Left lobe of liver (tissue), 2 donors: ENCODE results near the gene MRPL38. TPM values are rescaled to one million over a fixed set of nuclear protein-coding genes. Genes with fewer than 3 reads are reported as not detected.
A peak's percentile ranks its signal among the peaks of the same experiment; 100 is the strongest.
"Not testable (repeated sequence)": the region's sequence is repeated elsewhere in the genome, so short reads cannot be mapped to it uniquely, and the experiment has no call there.

Experiments used
- ATAC-seq: fragments of 200-7000 bp; cut with Tn5 transposase; one replicate; pipeline ENCODE4 v1.9.1; 2020; ENCODE audit warnings: mild to moderate bottlenecking, moderate library complexity
- DNase-seq: peaks from one replicate; pipeline ENCODE4 v3.0.0-alpha.2; 2020; ENCODE audit warnings: low spot score
- total RNA-seq: library from RNA; stranded (reverse); gene quantifications from one replicate; pipeline ENCODE4 v1.2.1, GENCODE V29; 2021
- donor health status: DM: no; HTN: no; CAD: no; lungs with moderate emphysema.
- donor health status: DM: no; HTN: yes; CAD: no.

MRPL38 gene
- total RNA-seq, 1 donor from 2014 or later = 82.4 TPM

DNA sequence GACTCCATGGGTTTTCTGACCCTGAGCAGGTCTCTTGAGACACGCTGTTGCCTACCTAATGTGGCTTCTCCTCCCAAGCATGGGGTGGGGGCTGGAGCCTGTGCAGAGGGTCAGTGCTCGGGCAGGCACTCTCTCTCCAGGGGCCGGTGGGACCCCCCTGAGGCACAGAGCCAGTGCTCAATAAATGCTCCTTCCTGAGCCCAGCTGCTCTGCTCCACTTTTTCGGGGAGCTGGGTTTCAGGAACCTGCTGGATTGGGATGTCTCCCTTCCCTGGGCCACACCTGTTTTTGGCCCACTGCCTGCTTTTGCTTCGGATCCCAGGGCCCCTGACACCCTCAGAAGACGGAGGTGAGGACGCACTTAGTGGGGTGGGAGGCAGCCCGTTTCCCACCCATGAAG, 6.6 kb downstream of the MRPL38 start:
- no peak for DNase-seq
- ATAC-seq = no peak

DNA sequence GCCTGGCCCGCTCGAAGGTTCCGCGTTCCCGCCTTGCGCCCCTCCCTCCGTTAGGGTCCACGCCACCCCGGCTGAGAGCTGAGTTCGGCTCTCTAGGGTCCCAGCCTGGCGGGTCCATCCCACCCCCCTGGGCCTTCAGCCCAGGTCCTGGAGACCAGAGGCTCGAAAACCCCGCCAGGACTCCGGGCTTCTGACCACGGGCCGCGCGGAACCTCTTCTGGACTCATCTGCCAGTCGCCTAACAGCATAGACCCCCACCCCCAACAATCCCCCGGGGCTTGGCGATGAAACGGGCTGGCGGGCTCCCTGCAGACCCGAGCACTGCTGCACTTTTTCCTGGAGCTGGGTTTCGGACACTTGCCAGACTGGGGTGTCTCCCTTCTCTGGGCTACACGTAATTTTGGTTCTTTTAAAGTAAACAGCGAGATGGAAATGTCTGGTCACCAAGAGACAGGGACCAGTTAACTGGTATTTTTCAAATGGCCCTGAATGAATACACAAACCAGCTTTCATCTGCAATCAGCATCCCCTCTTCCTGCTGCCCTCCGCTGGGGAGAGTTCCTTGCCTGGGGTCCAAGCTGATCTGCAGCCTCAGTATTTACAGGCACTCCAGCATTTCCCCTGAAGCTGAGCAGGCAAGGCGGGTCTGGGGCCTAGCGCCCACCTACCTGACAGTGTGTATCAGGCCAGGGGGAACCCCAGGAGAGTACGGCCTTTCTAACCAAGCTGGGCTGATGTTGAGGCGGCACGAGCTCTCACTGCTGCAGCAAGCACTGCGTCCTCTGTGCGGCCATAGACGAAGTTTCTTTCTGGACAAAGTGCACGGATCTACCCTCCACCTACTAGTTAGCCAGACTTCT, 7.3 kb downstream of the MRPL38 start:
- ATAC-seq (no peak), DNase-seq (peak; percentile 62)

- DNase-seq (peak; percentile 83), ATAC-seq (peak; percentile 80)
Measured at GRCh38 chr17:75896415-75897159, 8.1 kb downstream of the MRPL38 start, which contains the start of gene TRIM65. TRIM65 (minus strand) TSS chr17:75896951; CDS start chr17:75896937, 14 bp downstream.

- ATAC-seq = no peak
- no peak for DNase-seq
Measured at GRCh38 chr17:75895370-75896155, 9.1 kb downstream of the MRPL38 start.

GRCh38 chr17:75894049-75894733, 10.5 kb downstream of the MRPL38 start:
- no peak for DNase-seq
- no peak for ATAC-seq

GRCh38 chr17:75893305-75894048, 11.2 kb downstream of the MRPL38 start:
- DNase-seq = no peak
- ATAC-seq = no peak

DNA sequence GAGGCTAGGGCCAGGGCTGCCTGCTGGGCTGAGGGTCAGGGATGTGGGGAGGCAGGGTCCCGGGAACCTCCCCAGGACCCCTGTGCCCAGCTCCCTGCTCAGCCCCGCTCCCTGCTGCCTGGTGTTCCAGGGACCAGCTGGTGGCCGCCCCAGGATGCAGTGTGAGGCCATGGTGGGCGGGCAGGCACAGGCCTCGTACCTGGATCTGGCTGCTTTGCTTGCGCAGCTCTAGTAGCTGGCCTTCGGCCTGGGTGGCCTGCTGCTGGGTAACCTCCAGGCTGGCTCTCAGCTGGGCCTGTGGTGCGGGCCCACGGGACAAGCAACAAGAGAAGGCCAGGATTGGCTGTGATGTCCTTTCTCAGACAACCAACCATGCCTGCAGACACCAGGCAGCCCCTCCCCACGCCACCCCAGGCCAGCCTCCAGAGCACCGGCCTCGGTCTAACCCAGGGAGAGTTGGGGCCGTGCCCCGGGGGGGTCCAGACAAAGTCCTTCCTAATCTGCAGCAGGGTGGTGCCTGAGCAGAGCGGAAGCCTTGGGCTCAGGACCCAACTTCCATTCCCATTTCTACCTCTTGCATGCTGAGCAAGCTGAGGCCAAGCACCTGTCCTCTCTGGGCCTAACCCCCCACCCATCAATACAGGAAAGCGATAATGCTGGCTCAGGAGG, 12.0 kb downstream of the MRPL38 start:
- DNase-seq = no peak
- ATAC-seq = peak; percentile 17

- ATAC-seq (peak; percentile 51), DNase-seq (peak; percentile 71)
Measured at GRCh38 chr17:75891605-75892555, 12.8 kb downstream of the MRPL38 start.

DNA sequence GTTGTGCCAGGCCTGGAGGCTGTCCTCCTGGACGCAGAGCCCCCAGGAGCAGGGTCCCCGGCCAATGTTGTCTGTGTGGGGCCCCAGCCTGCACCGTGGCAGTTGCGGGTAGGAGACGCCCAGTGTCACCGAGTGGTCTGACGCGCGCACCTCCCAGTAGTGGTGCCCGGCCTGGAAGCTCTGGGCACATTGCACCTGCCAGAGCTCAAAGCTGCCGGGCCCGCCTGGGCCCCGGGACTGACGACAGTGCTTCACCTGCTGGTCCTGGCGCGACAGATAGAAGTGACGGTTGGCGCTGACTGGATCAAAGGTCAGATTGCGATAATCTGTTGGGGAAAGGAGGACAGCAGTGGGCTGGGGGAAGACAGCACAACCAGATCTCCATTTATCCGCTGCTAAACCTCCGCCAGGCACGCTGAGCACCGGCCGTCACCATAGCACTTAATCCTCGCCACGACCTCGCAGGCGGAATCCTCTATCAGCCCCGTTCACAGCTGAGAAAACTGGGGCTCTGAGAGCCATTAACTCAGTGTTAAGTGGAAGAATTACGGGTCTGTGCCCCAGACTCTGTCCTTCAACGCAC, 13.6 kb downstream of the MRPL38 start:
- DNase-seq = peak; percentile 65

DNA sequence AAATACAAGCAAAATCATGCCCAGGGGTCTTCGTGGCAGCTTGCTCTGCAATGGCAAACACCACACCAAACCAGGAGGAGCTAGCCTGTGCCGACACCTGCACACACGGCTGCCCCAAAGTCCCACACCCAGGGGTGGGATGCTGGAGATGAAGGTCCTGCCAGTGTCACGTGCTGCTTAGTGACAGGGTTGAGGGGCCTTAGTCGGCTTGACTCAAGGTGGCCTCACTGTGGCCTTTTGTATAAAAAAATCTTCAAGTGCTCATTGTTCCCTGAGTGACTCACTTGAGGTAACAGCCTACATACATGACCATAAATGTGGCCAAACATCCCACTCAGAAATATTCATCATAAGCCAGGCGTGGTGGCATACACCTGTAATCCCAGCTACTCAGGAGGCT, 15.2 kb downstream of the MRPL38 start:
- DNase-seq (no peak), ATAC-seq (no peak)

More for the DNA sequence above, 13.6 kb downstream of the MRPL38 start:
- ATAC-seq = peak; percentile 52

DNA sequence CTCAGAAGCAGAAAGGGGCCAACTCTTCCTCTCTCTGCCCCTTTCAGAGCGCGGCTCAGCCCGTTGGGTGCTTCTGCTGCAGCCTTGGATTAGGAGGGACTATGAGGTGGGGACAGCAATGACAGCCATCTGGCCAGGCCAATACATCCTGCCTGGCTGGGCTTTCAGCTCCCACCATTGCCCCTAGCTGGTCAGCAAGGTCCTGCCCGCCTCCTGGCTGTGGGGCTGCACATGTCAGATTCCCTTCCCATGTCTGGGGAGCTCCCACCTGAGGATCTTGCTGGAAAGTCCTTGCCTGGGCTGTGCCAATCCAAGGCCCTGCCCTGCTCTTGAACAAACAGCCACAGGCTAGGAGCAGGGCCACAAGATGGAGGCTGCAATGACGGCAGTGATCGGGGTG, 16.2 kb downstream of the MRPL38 start:
- DNase-seq = no peak
- no peak for ATAC-seq

DNA sequence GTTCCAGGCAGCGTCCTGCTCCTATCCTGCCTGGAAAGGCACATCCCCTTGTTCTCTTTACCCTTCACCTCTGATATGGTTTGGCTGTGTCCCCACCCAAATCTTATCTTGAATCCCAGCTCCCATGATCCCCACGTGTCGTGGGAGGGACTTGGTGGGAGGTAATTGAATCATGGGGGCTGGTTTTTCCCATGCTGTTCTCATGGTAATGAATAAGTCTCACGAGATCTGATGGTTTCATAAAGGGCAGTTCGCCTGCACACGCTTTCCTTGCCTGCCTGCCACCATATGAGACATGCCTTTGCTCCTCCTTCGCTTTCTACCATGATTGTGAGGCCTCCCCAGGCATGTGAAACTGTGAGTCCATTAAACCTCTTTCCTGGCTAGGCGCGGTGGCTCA, 18.8 kb downstream of the MRPL38 start:
- DNase-seq, ATAC-seq: not testable (repeated sequence)

DNA sequence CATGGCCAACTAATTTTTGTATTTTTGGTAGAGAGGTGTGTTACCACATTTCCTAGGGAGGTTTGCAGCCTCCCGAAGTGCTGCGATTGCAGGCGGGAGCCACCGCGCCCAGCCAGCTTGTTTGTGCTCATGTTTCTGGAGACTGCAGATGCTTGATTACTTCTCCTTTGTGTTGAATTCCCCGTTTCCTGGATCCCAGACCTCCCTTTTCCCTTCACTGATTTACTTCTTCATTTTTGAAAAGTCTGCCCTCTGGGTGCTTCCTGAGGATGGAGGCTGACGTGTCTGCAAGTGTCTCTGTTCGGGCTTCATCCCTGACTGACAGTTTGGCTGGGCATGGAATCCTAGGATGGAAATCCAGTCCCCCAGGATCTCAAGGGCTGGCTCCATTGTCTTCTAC, 19.3 kb downstream of the MRPL38 start:
- DNase-seq (no peak), ATAC-seq (no peak)

- ATAC-seq = no peak
- no peak for DNase-seq
Measured at GRCh38 chr17:75881678-75882454, 22.8 kb downstream of the MRPL38 start.

DNA sequence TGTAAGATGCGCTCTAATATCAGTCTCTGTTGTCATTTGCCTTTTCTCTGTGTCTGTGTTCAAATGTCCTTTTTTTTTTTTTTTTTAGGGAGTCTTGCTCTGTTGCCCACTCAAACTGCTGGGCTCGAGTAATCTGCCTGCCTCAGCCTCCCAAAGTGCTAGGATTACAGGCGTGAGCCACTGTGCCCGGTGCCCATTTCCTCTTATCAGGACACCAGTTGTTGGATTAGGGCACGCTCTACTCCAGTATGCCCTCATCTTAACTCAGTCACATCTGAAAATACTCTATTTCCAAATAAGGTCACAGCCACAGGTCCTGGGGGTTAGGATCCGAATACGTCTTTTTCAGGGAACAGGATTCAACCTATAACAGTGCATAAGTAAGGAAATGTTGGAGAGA, 24.4 kb downstream of the MRPL38 start:
- no peak for ATAC-seq
- no peak for DNase-seq

DNA sequence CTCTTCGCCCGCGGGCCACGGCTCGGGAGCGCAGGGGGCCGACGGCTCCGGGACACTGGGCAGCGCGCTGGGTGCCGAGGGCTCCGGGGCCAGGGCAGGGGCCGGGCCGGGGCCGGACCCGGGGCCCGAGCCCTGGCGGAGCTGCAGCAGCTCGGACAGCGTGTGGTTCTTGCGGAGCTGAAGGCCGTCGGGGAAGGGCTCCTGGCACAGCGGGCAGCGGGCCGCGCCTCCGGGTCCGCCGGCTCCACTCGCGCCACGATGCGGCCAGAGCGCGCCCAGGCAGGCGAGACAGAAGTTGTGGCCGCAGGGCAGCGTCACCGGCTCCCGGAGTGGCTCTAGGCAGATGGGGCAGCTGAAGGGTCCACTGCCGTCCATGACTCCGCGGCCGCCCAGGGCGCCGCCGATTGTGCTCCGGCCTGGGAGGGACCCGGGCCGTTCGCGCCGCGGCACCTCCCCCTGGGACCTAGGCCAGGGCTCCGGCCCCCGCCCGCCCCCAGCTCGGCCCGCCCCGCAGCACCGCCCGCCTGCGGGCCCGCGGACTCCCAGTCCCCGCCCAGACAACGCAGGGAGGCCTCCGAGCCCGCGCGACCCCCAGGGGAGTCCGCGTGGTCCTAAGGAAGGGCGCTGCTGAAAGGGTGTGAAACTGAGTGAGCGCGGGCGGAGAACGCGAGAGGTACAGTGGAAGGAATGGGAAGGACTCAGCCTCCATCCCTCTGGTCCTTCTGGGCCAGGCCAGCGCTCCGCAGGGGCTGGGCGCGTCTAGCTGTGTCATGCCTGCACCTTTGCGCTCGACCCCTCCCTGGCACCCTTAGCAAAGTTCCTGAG, 26.3 kb downstream of the MRPL38 start, which contains the start of gene TRIM47:
Gene TRIM47, minus strand, starts transcription at position 408 of the 825 bp plus-strand sequence. Its CDS starts 33 bp downstream, at position 375.
- DNase-seq (peak; percentile 83), ATAC-seq (peak; percentile 68)
